Kidney epithelial cell (primary cell): Measurements from ENCODE around the gene IPCEF1. TPM values are rescaled to one million over a fixed set of nuclear protein-coding genes. Genes with fewer than 3 reads are reported as not detected.

Experiments used
- DNase-seq: peaks from one replicate; pipeline ENCODE4 v3.0.0-alpha.2; 2010; ENCODE audit warnings: low read depth
- H3K27me3 ChIP-seq: 2 replicates; pipeline ENCODE4 v1.6.0; 2011; ENCODE audit warnings: low read length; ENCODE audit not compliant: control insufficient read depth, insufficient read depth
- H3K36me3 ChIP-seq: 2 replicates; pipeline ENCODE4 v1.5.1; 2011; ENCODE audit warnings: low read length; ENCODE audit not compliant: control insufficient read depth, insufficient read depth
- H3K4me3 ChIP-seq: 2 replicates; pipeline ENCODE4 v1.5.1; 2011; ENCODE audit warnings: low read depth, mild to moderate bottlenecking, control low read depth, low read length
- CTCF ChIP-seq: IDR thresholded peaks from 2 replicates; pipeline ENCODE4 v1.5.1; 2011; ENCODE audit warnings: mild to moderate bottlenecking, moderate library complexity, low read length, control low read depth, inconsistent platforms; ENCODE audit not compliant: insufficient read depth, poor library complexity, severe bottlenecking
- total RNA-seq: library from RNA; depleted of rRNA; stranded (reverse); fragments of >200 nt; gene quantifications from 2 replicates; pipeline ENCODE4 v1.2.3, GENCODE V29; 2015

IPCEF1 gene
- total RNA-seq, 1 donor from 2014 or later, result 1.0 TPM

- no peak for DNase-seq
- no peak for TF ChIP-seq CTCF
- H3K4me3 ChIP-seq, result no peak overlapping the region
- no peaks in the 10 kb centered on the region for H3K36me3 ChIP-seq
- H3K27me3 ChIP-seq, result no peaks in the 10 kb centered on the region
Observed at GRCh38 chr6:154380741-154381140, 24.1 kb upstream of the IPCEF1 start.

GRCh38 chr6:154379585-154379984 is 23.0 kb upstream of the IPCEF1 start:
- Histone ChIP-seq H3K36me3 (no peaks in the 10 kb centered on the region), H3K27me3 (no peaks in the 10 kb centered on the region), H3K4me3 (no peak overlapping the region)
- no peak for DNase-seq
- TF ChIP-seq CTCF, result no peak

GRCh38 chr6:154378518-154378917 is 21.9 kb upstream of the IPCEF1 start:
- H3K4me3 ChIP-seq, result no peak overlapping the region

DNA sequence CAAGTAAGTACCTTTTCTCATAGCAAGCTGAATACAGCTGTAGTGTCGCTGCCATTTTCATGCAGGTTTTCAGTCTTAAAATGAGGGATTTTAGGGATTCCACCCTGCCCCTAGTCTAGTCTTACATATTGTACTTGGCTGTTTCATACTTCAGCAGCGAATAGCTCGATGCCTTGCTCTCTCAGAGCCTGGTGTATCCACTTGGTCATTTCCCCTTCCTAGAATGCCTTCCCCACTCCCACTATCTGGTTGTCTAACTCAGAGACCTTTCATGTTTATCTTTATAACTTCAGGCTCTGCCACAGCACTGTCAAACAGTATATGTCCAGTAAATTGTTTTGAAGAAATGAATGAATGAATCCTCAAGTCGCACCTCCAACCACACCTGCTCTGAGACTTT is 21.1 kb upstream of the IPCEF1 start:
- no peak for TF ChIP-seq CTCF
- Histone ChIP-seq H3K36me3 (no peaks in the 10 kb centered on the region), H3K4me3 (no peak overlapping the region), H3K27me3 (no peaks in the 10 kb centered on the region)
- no peak for DNase-seq

More at GRCh38 chr6:154378518-154378917, 21.9 kb upstream of the IPCEF1 start:
- Histone ChIP-seq H3K36me3 (no peaks in the 10 kb centered on the region), H3K27me3 (no peaks in the 10 kb centered on the region)
- DNase-seq, result no peak
- TF ChIP-seq CTCF, result no peak

DNA sequence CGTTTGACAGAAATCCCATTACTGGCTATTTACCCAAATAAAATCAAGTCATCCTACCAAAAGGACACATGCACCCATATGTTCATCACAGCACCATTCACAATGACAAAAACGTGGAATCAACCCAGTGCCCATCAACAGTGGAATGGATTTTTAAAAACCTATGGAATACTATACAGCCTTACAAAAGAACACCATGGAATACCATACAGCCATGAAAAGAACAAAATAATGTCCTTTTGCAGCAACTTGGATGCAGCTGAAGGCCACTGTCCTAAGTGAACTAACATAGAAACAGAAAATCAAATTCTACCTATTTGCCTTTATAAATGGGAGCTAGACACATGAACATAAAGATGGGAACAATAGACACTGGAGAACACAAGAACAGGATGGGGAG is 17.4 kb upstream of the IPCEF1 start:
- Histone ChIP-seq H3K4me3 (no peak overlapping the region), H3K36me3 (no peaks in the 10 kb centered on the region), H3K27me3 (no peaks in the 10 kb centered on the region)
- no peak for TF ChIP-seq CTCF
- DNase-seq, result no peak

DNA sequence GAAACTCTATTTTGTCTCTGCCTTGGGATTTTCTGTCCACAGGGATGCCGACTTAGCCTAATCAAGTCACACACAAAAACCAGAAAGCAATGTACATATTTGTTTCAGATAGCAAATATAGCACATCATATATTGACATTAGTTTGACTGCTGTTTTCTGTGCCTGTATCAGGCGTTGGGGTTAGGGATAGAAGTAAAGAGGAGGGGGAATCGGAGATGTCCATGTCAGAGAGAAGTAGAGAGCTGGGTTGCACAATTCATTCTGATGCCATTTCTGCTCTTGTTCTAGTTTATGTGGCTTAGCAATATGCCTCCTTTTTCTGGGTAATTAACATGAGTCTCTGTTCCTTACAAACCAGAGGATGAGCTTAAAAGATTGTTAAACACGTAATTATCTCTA is 14.7 kb upstream of the IPCEF1 start:
- no peak for TF ChIP-seq CTCF

More for the DNA sequence above, 14.7 kb upstream of the IPCEF1 start:
- DNase-seq, result no peak
- no peaks in the 10 kb centered on the region for H3K27me3 ChIP-seq
- no peaks in the 10 kb centered on the region for H3K36me3 ChIP-seq
- H3K4me3 ChIP-seq, result no peak overlapping the region
